IMR-90 (cell line): ENCODE measurements around the gene DRD4.

ENCODE experiments used
- CEBPB ChIP-seq: IDR thresholded peaks from 2 replicates; pipeline ENCODE4 v1.6.1; 2012; ENCODE audit warnings: low read depth, low read length, improper control_type of control experiment
- FOS ChIP-seq: fragments of 150-350 bp; IDR thresholded peaks from 2 replicates; pipeline ENCODE4 v1.6.1; 2016; ENCODE audit warnings: low read depth, low read length
- MAFK ChIP-seq: IDR thresholded peaks from 2 replicates; pipeline ENCODE4 v1.6.1; 2012; ENCODE audit warnings: low read depth, low read length, improper control_type of control experiment
- MXI1 ChIP-seq: IDR thresholded peaks from 2 replicates; pipeline ENCODE4 v1.6.1; 2012; ENCODE audit warnings: low read depth, mild to moderate bottlenecking, low read length, moderate library complexity, borderline replicate concordance
- POLR2A ChIP-seq: IDR thresholded peaks from 2 replicates; pipeline ENCODE4 v1.6.1; 2012; ENCODE audit warnings: mild to moderate bottlenecking, low read depth, low read length
- RFX5 ChIP-seq: IDR thresholded peaks from 2 replicates; pipeline ENCODE4 v1.8.0; 2012; ENCODE audit warnings: low read depth, mild to moderate bottlenecking, low read length, moderate library complexity
- SMC3 ChIP-seq: fragments of 150-350 bp; IDR thresholded peaks from 2 replicates; pipeline ENCODE4 v1.6.1; 2016; ENCODE audit warnings: low read depth, mild to moderate bottlenecking, antibody characterized with exemption, low read length, moderate library complexity
- TF ChIP-seq, protein P1 (sequence below): conservative IDR thresholded peaks from 2 replicates; pipeline ENCODE4 v1.5.1; 2012; ENCODE audit warnings: mild to moderate bottlenecking, low read depth, low read length, improper control_type of control experiment
- TF ChIP-seq, protein P2 (sequence below): fragments of 150-350 bp; IDR thresholded peaks from 2 replicates; pipeline ENCODE4 v1.6.1; 2017; ENCODE audit warnings: mild to moderate bottlenecking, antibody characterized with exemption, low read length, low read depth
- TF ChIP-seq, protein P3 (sequence below): fragments of 150-350 bp; IDR thresholded peaks from 2 replicates; pipeline ENCODE4 v1.6.1; 2016; ENCODE audit warnings: low read depth, mild to moderate bottlenecking, low read length, moderate library complexity, borderline replicate concordance

DNA sequence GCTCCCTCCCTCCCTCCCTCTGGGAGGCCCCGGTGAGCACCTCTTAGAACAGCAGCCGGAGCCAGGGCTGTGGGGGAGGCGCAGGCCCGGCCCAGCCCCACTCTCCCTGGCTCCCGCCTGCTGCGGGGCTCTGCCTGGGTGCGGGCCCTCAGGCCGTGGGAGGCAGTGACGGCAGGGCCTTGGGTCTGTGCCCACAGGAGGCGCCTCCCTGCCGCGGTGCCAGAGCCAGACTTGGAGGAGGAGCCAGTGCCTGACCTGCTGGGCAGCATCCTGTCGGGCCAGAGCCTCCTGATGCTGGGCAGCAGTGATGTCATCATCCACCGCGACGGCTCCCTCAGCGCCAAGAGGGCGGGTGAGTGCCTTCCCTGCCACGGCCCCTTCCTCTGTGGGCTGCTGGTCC lies 30.8 kb upstream of the DRD4 start:
- TF ChIP-seq, protein P1, sequence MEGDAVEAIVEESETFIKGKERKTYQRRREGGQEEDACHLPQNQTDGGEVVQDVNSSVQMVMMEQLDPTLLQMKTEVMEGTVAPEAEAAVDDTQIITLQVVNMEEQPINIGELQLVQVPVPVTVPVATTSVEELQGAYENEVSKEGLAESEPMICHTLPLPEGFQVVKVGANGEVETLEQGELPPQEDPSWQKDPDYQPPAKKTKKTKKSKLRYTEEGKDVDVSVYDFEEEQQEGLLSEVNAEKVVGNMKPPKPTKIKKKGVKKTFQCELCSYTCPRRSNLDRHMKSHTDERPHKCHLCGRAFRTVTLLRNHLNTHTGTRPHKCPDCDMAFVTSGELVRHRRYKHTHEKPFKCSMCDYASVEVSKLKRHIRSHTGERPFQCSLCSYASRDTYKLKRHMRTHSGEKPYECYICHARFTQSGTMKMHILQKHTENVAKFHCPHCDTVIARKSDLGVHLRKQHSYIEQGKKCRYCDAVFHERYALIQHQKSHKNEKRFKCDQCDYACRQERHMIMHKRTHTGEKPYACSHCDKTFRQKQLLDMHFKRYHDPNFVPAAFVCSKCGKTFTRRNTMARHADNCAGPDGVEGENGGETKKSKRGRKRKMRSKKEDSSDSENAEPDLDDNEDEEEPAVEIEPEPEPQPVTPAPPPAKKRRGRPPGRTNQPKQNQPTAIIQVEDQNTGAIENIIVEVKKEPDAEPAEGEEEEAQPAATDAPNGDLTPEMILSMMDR = no peak
- TF ChIP-seq MXI1 = no peak
- TF ChIP-seq MAFK = no peak
- TF ChIP-seq, protein P2, sequence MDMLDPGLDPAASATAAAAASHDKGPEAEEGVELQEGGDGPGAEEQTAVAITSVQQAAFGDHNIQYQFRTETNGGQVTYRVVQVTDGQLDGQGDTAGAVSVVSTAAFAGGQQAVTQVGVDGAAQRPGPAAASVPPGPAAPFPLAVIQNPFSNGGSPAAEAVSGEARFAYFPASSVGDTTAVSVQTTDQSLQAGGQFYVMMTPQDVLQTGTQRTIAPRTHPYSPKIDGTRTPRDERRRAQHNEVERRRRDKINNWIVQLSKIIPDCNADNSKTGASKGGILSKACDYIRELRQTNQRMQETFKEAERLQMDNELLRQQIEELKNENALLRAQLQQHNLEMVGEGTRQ = no peak
- no peak for TF ChIP-seq POLR2A
- TF ChIP-seq FOS = no peak
- TF ChIP-seq, protein P3, sequence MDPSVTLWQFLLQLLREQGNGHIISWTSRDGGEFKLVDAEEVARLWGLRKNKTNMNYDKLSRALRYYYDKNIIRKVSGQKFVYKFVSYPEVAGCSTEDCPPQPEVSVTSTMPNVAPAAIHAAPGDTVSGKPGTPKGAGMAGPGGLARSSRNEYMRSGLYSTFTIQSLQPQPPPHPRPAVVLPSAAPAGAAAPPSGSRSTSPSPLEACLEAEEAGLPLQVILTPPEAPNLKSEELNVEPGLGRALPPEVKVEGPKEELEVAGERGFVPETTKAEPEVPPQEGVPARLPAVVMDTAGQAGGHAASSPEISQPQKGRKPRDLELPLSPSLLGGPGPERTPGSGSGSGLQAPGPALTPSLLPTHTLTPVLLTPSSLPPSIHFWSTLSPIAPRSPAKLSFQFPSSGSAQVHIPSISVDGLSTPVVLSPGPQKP = no peak
- no peak for TF ChIP-seq SMC3
- TF ChIP-seq RFX5 = no peak
- TF ChIP-seq CEBPB = no peak
